Putamen (tissue), 1 donor: ENCODE results near the gene PBLD.
"Not testable (repeated sequence)": the region's sequence is repeated elsewhere in the genome, so short reads cannot be mapped to it uniquely, and the experiment has no call there.

Experiments used
- DNase-seq: peaks from one replicate; pipeline ENCODE4 v3.0.0-alpha.2; 2016; ENCODE audit warnings: low spot score

PBLD gene

DNA sequence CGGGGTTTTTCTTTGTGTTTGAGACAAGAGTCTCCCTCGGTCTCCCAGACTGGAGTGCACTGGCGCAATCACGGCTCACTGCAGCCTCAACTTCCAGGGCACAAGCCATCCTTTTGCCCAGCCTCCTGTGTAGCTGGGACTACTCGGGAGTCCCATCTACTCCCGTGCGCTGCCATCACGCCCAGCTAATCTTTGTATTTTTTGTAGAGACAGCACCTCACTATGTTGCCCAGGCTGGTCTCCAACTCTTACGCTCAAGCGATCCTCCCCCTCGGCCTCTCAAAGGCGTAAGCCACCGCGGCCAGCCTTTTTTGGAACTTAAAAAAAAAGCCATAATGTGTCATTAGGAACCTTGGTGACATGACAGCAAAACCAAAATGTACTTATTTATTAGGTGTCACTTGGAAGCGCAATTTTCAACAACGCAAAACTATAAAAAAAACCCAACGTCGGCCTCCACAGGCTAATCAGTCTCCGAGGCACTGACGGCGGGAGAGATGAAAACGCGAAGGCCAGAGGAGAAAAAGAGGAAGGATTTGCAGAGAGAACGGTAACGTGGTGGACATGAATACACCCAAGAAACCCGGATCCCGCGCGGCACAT is 1.8 kb downstream of the PBLD start:
- DNase-seq, result peak; percentile 61

DNA sequence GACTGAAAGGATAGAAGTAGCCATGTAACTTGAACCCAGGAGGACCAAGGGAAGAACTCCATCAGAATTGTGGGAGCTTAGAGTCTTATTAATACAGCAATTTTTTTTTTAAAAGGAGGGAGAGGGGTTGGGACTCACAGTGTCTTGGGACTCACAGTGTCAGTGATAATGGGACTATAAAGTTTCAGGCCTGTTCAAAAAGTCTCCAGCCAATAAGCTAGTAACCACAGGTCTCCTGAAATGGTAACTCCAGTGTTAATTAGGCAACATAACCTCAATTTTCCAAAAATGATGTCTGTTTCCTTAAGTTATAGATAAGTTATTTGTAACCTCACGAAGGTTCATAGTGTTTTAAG is 3.2 kb downstream of the PBLD start:
- DNase-seq, result no peak

DNA sequence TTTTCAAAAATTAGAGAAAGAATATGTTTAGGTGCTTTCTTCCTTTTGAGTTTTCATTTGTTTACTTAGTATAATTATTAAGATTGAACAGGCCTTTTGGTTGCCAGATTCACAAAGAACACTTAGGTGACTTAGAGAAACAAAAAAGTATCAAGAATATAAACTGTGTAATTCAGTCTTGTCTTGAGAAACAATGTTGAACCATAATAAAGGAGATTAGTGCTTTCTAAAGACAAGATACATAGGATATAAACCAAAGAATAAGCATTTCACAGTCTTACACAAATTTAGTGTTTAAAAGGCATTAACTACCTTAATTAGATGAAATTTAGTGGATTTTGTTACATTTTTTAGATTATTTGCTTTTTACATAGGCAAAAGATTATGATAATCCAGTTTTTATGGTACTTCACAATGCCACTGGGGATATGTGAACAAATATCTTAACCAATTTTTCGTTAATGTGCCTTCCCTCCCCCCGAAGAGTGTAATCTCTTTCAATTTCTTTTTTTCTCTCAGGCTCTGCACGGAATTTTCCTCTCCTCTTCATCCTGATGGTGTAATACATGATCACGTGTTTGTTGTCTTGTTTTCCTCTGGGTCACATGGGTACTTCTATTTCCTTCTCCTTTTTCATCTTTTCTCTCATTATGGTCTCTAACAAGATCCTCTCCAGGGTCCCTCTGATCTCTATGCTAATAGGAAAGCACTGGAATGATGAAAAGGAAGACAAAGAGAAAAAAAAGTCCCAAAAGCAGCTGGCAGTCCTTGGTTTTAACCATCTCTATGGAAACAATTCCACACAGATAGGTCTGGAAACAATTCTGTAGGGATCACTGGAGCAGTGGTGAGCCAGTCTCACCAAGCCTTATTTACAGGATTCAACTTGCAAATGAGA is 4.6 kb downstream of the PBLD start:
- DNase-seq, result peak; percentile 85

DNA sequence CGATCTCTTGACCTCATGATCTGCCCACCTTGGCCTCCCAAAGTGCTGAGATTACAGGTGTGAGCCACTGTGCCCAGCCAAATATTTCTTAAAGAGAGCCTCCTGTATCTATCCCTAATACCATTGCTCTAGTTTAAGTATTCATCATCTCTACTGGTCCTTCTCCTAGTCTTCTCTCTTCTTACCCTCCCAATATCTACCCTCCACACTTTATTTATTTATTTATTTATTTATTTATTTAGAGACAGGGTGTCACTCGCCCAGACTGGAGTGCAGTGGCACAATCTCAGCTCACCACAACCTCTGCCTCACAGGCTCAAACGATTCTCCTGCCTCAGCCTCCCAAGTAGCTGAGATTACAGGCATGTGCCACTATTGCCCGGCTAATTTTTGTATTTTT is 8.3 kb downstream of the PBLD start:
- not testable (repeated sequence) for DNase-seq

DNA sequence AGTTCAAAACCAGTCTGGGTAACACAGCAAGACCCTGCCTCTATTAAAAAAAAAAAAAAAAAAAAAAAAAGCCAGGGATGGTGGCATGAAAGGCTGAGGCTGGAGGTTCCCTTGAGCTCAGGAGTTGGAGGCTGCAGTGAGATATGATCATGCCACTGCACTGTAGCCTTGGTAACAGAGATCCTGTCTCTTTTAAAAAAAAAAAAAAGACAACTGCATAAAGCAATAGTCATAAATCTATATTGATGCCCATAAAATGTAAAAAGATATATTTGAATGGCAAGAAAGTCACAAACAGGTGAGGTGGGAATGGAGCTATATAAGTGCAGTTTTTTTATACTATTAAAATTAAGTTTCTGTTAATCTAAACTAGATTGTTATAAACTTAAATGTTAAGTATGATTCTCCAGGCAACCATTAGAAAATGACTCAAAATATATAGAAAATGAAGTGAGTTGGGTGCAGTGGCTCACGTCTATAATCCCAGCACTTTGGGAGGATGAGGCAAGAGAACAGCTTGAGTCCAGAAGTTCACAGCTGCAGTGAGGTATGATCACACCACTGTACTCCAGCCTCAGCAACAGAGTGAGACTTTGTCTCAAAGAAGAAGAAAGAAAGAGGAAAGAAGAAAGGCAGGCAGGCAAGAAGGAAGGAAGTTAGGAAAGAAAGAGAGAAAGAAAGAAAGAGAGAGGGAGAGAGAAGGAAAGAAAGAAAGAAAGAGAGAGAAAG is 14.2 kb downstream of the PBLD start:
- no peak for DNase-seq

DNA sequence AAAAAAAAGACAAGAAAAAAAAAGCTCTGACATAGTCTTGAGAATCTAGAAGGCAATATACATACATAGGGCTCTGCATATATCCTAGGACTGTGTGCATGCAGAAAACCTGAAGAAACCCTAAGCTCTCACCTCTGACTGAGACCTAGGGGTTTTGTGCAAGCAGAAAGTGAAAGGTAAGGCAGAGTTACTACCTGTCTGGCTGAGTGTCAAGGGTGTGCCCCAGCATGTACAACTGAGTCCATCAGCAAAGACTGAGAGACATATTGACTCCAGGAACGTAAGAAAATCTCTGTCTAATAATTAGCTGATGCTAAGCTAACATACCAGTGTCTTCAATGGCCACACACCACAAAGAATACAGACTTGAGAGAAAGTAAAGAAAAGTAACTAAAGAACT is 17.1 kb downstream of the PBLD start:
- no peak for DNase-seq

DNA sequence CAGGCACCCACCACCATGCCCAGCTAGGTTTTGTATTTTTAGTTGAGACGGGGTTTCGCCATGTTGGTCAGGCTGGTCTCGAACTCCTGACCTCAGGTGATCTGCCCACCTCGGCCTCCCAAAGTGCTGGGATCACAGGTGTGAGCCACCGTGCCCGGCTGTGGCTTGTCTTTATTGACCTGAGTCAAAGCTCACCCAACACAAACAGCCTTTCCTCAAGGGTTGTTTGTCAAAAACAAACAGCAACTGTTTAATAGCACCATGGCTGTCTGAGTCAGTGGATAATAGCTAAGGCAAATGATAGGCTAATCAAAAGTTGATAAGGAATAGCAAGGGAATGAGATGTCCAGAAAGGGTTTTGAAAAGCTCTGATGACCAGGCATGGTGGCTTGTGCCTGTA is 17.8 kb downstream of the PBLD start:
- not testable (repeated sequence) for DNase-seq

DNA sequence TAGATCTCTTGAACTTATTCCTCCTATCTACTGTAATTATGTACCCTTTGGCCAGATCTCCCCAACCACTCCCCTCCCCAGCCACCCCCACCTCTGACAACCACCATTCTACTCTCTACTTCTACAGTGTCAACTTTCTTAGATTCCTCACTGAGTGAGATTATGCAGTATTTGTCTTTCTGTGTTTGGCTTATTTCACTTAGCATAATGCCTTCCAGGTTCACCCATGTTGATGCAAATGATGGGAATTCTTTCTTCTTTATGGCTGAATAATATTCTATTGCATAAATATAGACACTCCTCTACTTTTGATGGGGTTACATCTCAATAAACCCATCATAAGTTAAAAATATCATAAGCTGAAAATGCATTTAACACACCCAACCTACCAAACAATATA is 22.2 kb downstream of the PBLD start:
- no peak for DNase-seq

DNA sequence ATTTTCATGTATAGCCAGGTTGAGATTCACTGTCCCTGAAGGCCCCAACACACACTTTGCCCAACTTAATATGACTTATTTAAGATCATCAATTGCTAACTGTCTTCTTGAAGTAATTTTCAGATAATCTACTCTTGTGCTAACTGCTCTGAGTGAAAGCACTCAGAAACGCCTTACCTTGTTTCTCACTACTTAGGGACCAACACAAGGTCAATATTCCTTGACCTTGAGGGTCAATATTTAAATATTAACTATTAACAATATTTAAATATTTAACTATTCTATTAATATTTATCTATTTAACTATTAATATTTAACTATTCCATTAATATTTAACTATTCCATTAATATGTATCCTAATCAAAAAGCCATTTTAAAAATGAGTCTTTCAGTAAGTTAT is 26.9 kb downstream of the PBLD start:
- DNase-seq, result no peak

DNA sequence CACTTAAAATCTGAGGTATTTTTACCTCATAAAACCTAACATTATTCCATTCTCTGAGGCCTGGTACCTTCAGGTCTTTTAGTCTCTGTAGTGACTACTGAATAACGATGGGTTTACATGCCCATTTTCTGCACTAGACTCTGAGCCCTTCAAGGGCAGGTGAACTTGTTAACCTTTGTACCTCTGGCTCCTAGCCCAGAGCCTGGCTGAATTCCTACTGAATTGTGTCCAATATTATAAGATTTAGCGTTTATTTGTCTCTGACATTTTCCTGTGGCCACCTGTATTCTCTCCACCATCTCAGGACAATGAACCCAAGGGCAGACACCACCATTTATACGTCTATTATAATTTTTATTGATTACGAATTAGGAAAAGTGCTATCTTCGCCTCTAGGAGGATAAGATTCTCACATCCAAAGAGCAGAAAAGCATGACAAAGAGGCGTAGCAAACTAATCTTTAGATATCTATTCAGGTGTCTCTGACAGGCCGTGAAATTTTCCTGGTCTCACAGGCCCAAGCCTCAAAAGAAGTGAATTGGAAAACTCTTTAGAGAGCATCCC is 28.8 kb downstream of the PBLD start:
- DNase-seq, result no peak

DNA sequence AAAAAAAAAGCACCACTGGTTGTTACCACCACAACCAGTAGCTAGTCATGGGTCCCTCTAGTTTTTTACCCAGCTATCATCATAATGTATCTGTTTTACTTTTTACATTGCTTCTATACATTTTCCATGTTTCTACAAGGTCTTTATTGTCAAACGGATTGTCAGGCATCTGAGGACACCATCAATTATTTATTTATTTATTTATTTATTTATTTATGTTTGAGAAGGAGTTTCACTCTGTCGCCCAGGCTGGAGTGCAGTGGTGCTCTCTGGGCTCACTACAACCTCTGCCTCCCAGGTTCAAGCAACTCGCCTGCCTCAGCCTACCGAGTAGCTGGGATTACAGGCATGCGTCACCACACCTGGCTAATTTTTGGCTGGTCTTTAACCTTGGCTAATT is 29.9 kb downstream of the PBLD start:
- DNase-seq, result no peak

DNA sequence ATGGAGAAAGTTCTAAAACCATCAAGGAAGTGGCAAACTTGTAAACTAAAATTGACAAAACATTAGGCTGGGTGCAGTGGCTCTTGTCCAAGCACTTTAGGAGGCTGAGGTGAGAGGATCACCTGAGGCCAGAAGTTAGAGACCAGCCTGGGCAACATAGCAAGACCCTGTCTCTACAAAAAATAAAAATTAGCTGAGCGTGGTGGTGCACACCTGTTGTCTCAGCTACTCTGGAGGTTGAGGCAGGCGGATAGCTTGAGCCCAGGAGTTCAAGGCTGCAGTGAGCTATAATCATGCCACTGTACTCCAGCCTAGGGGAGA is 30.3 kb downstream of the PBLD start:
- no peak for DNase-seq

DNA sequence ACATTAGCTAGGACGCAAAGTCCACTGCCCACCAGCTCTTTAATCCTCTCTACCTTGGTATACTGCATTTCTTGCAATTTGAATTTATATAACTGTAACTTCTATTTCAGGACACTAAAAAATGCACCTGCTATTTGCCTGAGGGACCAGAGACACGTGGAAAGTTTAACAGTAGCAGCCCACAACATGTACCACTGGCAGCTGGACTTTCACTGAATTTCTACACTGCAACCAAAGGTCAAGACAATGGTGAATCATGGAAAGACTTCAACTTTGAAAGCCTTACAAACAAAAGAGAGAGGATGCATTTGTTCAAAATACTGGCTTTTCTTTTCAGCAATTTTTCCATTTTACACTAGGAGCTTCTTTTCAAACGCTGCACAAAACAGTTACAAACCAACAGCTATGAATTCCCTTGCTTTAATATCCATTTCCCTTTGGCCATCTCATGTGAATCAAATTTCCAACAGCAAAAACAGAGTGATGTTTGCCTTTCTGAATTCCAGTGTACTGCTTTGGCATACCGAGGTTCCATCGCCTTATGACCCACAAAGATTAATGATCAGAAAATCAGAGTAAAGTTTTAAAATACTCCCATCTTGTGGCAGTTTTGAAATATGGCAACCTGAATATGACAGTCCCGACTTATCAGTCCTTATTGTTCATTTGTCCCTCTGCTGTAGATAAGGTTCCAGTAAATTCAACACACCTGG is 30.8 kb downstream of the PBLD start:
- peak; percentile 56 for DNase-seq

DNA sequence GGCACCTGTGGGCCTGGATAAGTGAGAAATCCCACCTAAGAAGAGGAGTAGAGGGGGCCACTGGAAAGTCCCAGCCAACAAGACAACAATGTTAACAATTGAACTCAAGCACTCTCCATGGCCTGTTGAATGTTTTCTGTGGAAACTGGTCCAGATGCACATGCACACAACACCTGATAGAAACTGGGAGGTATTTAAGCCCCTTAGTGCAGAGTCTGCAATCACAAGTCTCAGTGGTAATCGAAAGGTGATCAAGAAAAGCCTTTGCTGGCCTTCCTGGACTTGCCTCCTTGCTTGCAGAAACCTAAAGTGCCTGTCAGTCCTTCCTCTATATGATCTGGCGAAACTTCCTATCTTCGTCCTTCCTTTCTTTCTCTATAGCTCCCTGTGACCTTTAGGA is 31.4 kb downstream of the PBLD start:
- no peak for DNase-seq

DNA sequence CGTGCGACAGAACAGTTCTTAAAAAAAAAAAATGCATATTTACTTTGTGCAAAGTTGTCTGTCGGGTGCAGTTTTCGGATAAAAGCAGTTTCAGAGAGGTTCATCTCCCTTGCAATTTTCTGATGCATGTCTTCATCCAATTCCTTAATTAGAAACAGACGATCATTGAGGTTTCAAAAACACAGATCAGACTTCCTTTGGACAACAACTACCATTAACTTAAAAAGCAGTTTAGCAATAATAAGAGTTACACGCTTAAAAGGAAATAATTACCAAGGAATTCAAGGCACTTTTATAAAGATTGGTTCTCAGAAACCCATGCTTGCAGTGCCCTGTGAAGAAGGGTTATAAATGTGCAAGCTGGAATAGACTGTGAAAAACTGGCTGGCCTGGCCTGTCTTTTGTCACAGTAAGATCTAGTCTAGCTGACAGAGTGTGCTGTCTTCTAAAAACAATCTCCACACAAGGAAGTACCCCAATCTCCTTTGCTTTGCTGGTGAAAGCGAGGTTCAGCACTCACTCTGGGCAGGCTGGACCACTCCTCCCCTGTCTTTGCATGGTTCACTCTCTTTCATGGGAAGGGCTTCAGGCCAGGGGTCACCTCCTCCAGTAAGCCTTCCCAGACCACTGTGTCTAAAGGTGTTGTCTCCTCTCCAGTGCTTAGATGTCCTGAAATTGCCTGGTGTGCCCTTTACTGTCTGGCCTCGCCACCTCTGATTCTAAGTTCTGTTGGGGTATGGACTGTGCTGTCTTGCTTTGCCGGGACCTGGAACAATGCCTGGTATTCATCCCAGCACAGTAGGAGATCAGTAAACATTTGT is 35.7 kb downstream of the PBLD start:
- DNase-seq, result no peak

DNA sequence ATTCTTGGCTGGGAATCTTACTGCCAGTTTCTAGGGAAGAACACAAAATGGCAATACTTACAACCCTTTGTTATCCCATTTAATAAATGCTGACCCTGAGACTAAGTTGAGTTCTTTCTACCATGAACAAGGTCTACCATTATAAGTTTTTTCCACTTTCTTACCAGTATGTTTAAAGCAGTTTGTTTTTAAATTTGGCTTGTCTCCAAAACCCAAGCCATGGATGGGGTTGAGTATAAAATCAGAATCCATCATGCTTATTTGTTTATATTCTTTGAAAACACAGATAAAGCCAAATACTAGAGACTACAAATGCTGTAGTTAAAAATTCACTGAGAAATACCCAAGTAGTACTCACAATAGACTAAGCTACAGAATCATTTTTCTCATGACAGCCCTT is 42.0 kb downstream of the PBLD start:
- DNase-seq, result no peak

DNA sequence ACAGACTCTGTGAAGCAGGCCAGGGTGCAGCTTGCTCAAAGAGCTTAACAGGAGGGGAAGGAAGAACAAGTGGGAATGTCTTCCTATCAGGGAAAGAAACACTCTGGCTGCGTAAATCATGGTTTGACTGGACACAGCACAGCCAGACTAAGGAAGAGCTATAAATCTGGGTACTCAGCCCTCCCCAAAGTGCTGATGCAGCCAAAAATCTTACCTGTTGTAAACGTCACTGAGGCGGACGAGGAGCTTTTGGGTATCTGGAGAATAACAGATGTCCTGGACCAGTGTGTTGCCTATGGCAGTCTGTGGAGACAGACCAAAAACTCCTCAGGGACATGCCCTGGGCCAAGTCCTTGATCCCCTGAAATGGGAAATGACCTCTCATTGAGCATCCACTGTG is 44.0 kb downstream of the PBLD start:
- DNase-seq, result no peak

DNA sequence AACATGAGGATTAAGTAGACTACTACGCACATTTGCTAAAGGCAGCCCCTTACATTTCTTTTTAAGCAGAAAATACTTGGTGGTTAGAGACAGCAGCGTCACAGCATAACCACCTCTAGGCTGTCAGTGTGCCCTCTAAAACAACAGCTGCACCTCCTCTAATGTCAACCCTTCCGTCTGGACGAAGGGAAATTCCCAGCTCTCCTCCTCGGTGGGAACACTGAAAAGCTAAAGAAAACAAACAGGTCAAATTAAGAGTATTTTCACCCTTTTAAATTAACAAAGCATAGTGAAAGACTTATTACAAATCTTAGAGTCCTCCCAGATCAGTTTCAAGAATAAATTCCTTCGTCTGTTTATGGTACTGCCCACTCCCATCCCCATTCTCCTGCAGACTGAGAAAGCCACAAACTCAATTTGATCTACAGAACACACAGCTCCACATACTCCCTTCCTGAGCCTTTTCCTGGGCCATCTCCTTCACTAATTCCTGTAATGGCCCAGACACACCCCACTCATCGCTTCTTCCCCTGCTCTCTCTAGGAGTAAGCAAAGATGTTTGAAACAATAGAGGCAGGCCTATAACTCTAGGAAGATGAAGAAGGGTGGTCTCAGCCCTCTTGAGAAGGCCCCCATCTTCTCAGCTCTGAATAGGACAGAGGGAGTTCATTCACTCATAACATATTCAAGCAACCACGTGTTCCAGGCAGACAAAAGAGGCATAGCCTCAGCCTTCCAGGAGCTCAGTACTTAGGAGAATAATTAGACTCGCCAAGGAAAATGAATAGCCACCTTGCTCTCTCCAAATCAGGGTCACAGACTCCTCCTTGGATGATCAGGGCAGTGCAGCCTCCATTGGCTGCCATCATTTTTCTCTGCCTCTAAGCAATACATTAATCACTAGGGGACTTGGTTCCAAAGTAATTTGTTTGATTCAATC is 48.4 kb downstream of the PBLD start:
- no peak for DNase-seq

DNA sequence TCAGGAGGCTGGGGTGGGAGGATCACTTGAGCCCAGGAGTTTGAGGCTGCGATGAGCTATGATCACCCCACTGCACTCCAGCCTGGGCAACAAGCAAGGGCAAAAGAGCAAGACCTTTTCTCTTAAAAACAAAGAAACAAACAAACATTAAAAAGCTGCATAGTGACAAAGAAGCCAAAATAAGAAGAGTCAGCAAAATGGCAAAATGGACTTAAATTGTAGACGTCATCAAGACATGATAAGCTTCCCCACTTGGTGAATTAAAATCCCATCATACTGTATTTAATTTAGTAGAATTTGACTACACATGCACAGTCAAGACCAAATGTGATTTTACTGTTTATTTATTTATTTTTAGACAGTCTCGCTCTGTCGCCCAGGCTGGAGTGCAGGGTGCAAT is 52.0 kb downstream of the PBLD start:
- DNase-seq, result no peak
